C4-2B (cell line): ENCODE data around the gene NFATC2.

Experiments used
- CTCF ChIP-seq: fragments of 450-650 bp; conservative IDR thresholded peaks from 2 replicates; pipeline ENCODE4 v1.5.1; 2017; ENCODE audit warnings: mild to moderate bottlenecking
- ZFX ChIP-seq: fragments of 450-650 bp; IDR thresholded peaks from 2 replicates; pipeline ENCODE4 v1.6.1; 2017

DNA sequence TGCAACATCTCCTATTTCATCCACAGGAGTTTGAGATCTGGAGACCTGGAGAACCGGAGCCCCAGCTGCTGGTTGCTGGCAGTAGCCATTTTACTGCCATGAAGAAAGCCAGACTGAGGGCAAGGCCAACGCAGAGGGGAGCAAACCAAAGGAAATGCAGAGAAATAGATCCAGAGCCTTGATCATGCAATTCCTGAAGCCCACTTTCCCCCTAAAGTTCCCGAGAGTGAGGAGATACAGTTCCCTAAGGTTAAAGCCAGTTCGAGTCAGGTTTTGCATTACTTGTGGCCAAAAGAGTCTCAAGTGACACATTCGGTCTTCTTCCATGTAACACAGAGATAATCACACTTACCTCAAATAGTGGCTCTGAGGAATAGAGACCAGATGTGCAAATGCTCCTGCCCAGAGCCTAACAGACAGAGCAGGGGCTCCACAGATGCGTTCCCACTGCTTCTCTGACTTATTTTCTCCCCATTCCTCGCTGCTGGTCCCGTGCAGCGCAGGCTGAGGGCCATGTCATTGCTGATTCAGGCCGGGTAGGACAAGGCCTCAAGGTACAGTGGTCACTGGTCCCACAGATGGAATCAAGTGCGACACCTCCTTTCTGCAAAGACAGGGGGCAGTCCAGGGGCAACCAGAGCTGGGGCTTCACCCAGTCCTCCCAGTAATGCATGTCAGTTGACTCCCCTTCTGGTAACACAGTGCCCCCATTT lies 35.1 kb upstream of the NFATC2 start:
- no peak for TF ChIP-seq CTCF
- TF ChIP-seq ZFX, result no peak
